GM12872 (cell line): ENCODE measurements around the gene RNF151.

Experiments used
- CTCF ChIP-seq: IDR thresholded peaks from 3 replicates; pipeline ENCODE4 v1.5.1; 2011; ENCODE audit warnings: low read depth, mild to moderate bottlenecking, low read length, moderate library complexity; ENCODE audit not compliant: insufficient read depth

Gene RNF151

GRCh38 chr16:1932050-1933028 lies 34.3 kb upstream of the RNF151 start:
- TF ChIP-seq CTCF = no peak

GRCh38 chr16:1933097-1933661 lies 33.5 kb upstream of the RNF151 start:
- no peak for TF ChIP-seq CTCF

GRCh38 chr16:1936945-1937479 lies 29.6 kb upstream of the RNF151 start:
- TF ChIP-seq CTCF = no peak

GRCh38 chr16:1938316-1938715 lies 28.3 kb upstream of the RNF151 start:
- no peak for TF ChIP-seq CTCF

GRCh38 chr16:1938910-1939309 lies 27.7 kb upstream of the RNF151 start:
- no peak for TF ChIP-seq CTCF

- TF ChIP-seq CTCF = no peak
These were observed 26.1 kb upstream of the RNF151 start for GRCh38 chr16:1940273-1941161.
